ENCODE results near the gene ZNF862. TPM values are rescaled to one million over a fixed set of nuclear protein-coding genes. Genes with fewer than 3 reads are reported as not detected.

The ZNF862 gene
- total and polyA plus RNA-seq, 2 of the 8 experiments (the other 6 are each of a cell fraction or from before 2014, with no cell fraction given), result 1.8 to 3.9 TPM

DNA sequence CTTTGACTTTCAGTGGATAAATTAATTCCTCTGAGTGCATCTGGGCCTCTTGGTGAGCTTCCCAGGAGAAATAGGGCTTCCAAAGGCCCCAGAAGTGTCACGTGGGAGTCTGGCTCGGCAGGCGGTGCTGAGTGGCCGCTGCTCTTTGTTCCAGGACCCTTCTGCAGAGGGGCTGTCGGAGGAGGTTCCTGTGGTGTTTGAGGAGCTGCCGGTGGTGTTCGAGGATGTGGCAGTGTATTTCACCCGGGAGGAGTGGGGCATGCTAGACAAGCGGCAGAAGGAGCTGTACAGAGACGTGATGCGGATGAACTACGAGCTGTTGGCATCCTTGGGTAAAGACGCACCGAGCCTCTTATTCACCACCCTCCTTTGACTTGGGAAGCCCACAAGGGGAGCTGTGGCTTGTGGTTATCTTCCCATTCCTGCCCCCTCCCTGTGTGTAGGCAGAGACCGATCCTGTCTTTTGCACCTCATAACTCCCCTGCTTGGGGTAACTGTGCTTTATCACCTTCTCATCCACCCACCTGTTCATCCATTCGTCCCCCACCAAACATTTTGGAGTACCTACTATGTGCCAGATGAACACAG lies 11.9 kb downstream of the ZNF862 start:
- H4K91ac ChIP-seq (replicated peaks; ENCODE audit: insufficient read length, low read length), result no peak overlapping the region
- H2AFZ ChIP-seq (ENCODE audit: low read length), result no peak overlapping the region
- no peak for DNase-seq (ENCODE audit: low read depth in 1 of 2, low spot score in 2 of 2)
- H3K23ac ChIP-seq (ENCODE audit: insufficient read length), result no peak overlapping the region
- H3K4ac ChIP-seq (replicated peaks; ENCODE audit: insufficient read length, low read depth, low read length), result no peak overlapping the region
- no peak overlapping the region for H4K5ac ChIP-seq (ENCODE audit: insufficient read length, low read depth, low read length)
- FAIRE-seq, result no peak
- no peak overlapping the region for H3K56ac ChIP-seq (replicated peaks; ENCODE audit: insufficient read length, low read depth, low read length)
- TF ChIP-seq SRF (IDR thresholded peaks at IDR 0.05; ENCODE audit: low read depth, low read length), result no peak
- peak in 1 of 2 experiments; percentile 25; a peak in 2 of 4 replicates for TF ChIP-seq RAD21 (IDR thresholded peaks at IDR 0.05 in 1 of 2, conservative IDR thresholded peaks at IDR 0.05 in 1 of 2; ENCODE audit: low read depth in 2 of 2, low read length in 2 of 2)
- TF ChIP-seq, protein P1, sequence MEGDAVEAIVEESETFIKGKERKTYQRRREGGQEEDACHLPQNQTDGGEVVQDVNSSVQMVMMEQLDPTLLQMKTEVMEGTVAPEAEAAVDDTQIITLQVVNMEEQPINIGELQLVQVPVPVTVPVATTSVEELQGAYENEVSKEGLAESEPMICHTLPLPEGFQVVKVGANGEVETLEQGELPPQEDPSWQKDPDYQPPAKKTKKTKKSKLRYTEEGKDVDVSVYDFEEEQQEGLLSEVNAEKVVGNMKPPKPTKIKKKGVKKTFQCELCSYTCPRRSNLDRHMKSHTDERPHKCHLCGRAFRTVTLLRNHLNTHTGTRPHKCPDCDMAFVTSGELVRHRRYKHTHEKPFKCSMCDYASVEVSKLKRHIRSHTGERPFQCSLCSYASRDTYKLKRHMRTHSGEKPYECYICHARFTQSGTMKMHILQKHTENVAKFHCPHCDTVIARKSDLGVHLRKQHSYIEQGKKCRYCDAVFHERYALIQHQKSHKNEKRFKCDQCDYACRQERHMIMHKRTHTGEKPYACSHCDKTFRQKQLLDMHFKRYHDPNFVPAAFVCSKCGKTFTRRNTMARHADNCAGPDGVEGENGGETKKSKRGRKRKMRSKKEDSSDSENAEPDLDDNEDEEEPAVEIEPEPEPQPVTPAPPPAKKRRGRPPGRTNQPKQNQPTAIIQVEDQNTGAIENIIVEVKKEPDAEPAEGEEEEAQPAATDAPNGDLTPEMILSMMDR (IDR thresholded peaks at IDR 0.05; ENCODE audit: control extremely low read depth in 1 of 3, insufficient read depth in 1 of 3, low read depth in 1 of 3, low read length in 3 of 3), result peak; percentile 21 to 37 (median 28)
- H3K27me3 ChIP-seq (replicated peaks in 1 of 4; ENCODE audit: control insufficient read depth in 3 of 4, extremely low read depth in 1 of 4, insufficient read depth in 3 of 4, low read length in 3 of 4), result no peaks in the 10 kb centered on the region
- H3K4me2 ChIP-seq (ENCODE audit: insufficient read depth in 1 of 2, low read depth in 2 of 2, low read length in 2 of 2), result no peak overlapping the region
- H4K8ac ChIP-seq (ENCODE audit: extremely low read depth, insufficient read depth, low read length), result no peak overlapping the region
- H3K27ac ChIP-seq (ENCODE audit: low read depth, low read length), result no peak overlapping the region
- H3K79me1 ChIP-seq (ENCODE audit: low read depth, low read length), result no peaks in the 10 kb centered on the region
- H2BK120ac ChIP-seq (replicated peaks; ENCODE audit: low read depth, low read length), result no peak overlapping the region
- 90% methylated on average over 16 of the region's 16 CpGs; no CpG with 5 or more reads in 1 of the 2 experiments for WGBS, 2 experiments (ENCODE audit: extremely low coverage in 1 of 2, insufficient coverage in 1 of 2, insufficient read length in 1 of 2, insufficient replicate concordance in 2 of 2, low coverage in 1 of 2, low lambda C conversion rate in 2 of 2, missing lambda C conversion rate in 1 of 2)
- no peaks in the 10 kb centered on the region for H3K9me3 ChIP-seq (ENCODE audit: insufficient read depth in 2 of 2, low read depth in 1 of 2, low read length in 1 of 2)
- H3K36me3 ChIP-seq (ENCODE audit: control insufficient read depth in 2 of 4, insufficient read depth in 4 of 4, low read length in 3 of 4), result no peaks in the 10 kb centered on the region
- no peak overlapping the region for H3K9ac ChIP-seq (replicated peaks in 1 of 4; ENCODE audit: extremely low read depth in 1 of 4, low read depth in 3 of 4, low read length in 3 of 4)
- peak overlapping the region; percentile 29; the same call in 1 of the 2 replicates for H2BK12ac ChIP-seq (ENCODE audit: low read depth, low read length)
- CTCF ChIA-PET (ENCODE audit: partially characterized antibody), result interaction anchor here (0.7 to 13.8 kb wide), 25 partner anchors 10 to 187 kb away, joined by 3 to 209 read pairs (median 7); partner anchors contain the start of gene ZNF862
- no peak overlapping the region; the same call in 1 of the 2 replicates for H2BK5ac ChIP-seq (ENCODE audit: low read depth, low read length)
- no peak overlapping the region for H3K4me3 ChIP-seq (ENCODE audit: extremely low read depth in 1 of 4, insufficient read depth in 2 of 4, low read depth in 3 of 4, low read length in 4 of 4)
- no peaks in the 10 kb centered on the region for H3K79me2 ChIP-seq (ENCODE audit: control insufficient read depth in 1 of 2, insufficient read depth in 2 of 2, low read length in 2 of 2)
- H2BK15ac ChIP-seq (ENCODE audit: low read length), result no peak overlapping the region
- no peak overlapping the region for H3K14ac ChIP-seq (ENCODE audit: insufficient read length)
- POLR2A ChIA-PET (ENCODE audit: partially characterized antibody), result interaction anchor here (1.1 to 1.3 kb wide), 2 partner anchors 9 to 11 kb away, joined by 3 to 14 read pairs; partner anchors contain the start of gene ZNF862
- no peaks in the 10 kb centered on the region for H4K20me1 ChIP-seq (replicated peaks in 1 of 2; ENCODE audit: control insufficient read depth in 1 of 2, insufficient read depth in 2 of 2, low read length in 2 of 2)
- no peak overlapping the region for H3K18ac ChIP-seq (ENCODE audit: extremely low read depth, low read length)
- H3K4me1 ChIP-seq (replicated peaks in 1 of 4; ENCODE audit: control insufficient read depth in 3 of 4, insufficient read depth in 4 of 4, low read length in 3 of 4), result peaks cover 0 to 8% (median 5%) of the 10 kb centered on the region in 4 experiments; a peak in 6 of 7 replicates
- no peak overlapping the region for H2AK5ac ChIP-seq (ENCODE audit: low read depth, low read length)
- H3K23me2 ChIP-seq (ENCODE audit: low read depth, low read length), result no peaks in the 10 kb centered on the region
- H2BK20ac ChIP-seq (ENCODE audit: low read length), result peak overlapping the region; percentile 27; the same call in 1 of the 2 replicates
